Psoas muscle (tissue), 8 donors: ENCODE measurements around the gene INVS. TPM values are rescaled to one million over a fixed set of nuclear protein-coding genes. Genes with fewer than 3 reads are reported as not detected.
"Not testable (repeated sequence)": the region's sequence is repeated elsewhere in the genome, so short reads cannot be mapped to it uniquely, and the experiment has no call there.

Experiments used
- ATAC-seq, 4 donors: fragments of 200-7000 bp; cut with Tn5 transposase; one replicate each; pipeline ENCODE4 v1.9.1; 2020; ENCODE audit warnings: moderate library complexity in 3 of 4, mild to moderate bottlenecking in 2 of 4
- DNase-seq, 2 donors: peaks; one replicate each; pipeline ENCODE4 v3.0.0-alpha.2; 2020
- H3K27ac ChIP-seq: fragments of 200-600 bp; one replicate; pipeline ENCODE4 v1.8.0; 2022
- H3K27me3 ChIP-seq, 3 donors: fragments of 200-600 bp in 1 of 3; one replicate each; pipeline versions ENCODE4 v1.6.1 to v1.8.0; 2013 to 2022; ENCODE audit warnings: low read length in 2 of 3, mild to moderate bottlenecking in 2 of 3, moderate library complexity in 1 of 3; ENCODE audit not compliant: insufficient read depth in 3 of 3
- H3K36me3 ChIP-seq, 2 donors: fragments of 200-600 bp in 1 of 2; one replicate each; pipeline versions ENCODE4 v1.6.1 to v1.8.0; 2013 to 2022; ENCODE audit warnings: low read depth in 1 of 2, mild to moderate bottlenecking in 1 of 2, moderate library complexity in 1 of 2; ENCODE audit not compliant: insufficient read depth in 1 of 2
- H3K4me1 ChIP-seq: fragments of 200-600 bp; one replicate; pipeline ENCODE4 v1.8.0; 2022
- H3K4me3 ChIP-seq: fragments of 200-600 bp; one replicate; pipeline ENCODE4 v1.8.0; 2022; ENCODE audit warnings: mild to moderate bottlenecking
- H3K9me3 ChIP-seq: fragments of 200-600 bp; one replicate; pipeline ENCODE4 v1.8.0; 2022
- CTCF ChIP-seq: fragments of 200-600 bp; IDR thresholded peaks from one replicate; pipeline ENCODE4 v1.8.0; 2022; ENCODE audit warnings: antibody characterized with exemption
- WGBS, 3 donors: extraction: QIAGEN DNeasy Blood & Tissue Kit; methylation state at CpG; one replicate each; pipeline versions ENCODE4 v1.1.6 to v1.1.7; 2013; 5-methylcytosine and 5-hydroxymethylcytosine counted together
- intact Hi-C, 2 donors: fragments of 100-400 bp; cut with DNase I; formaldehyde crosslinking; loops; one replicate each; pipeline versions ENCODE4 v1.11.0 to v1.14.2; 2022
- polyA plus RNA-seq, 3 donors: library from polyadenylated mRNA; stranded (reverse); fragments of 200-250 nt; gene quantifications; one replicate each; pipeline ENCODE4 v1.2.3, GENCODE V29; 2013
- total RNA-seq, 4 donors: library from RNA; stranded (reverse); fragmentation: NEBNext Ultra II Directional in 2 of 4; extraction: Animal tissue kit (Norgen Biotek cat#: 25700) in 2 of 4; gene quantifications; one replicate each; pipeline versions ENCODE4 v1.2.1 to v1.2.4, GENCODE V29; 2021 to 2023
- donor health status: healthy with polysubstance abuse.
- donor health status: DM: no; HTN: no; CAD: no; lungs with moderate emphysema.
- donor health status: Bipolar disorder and iron deficiency.
- donor health status: healthy.
- donor health status: DM: yes; HTN: yes; CAD: no.
- donor health status: DM: no; HTN: no; CAD: no.
- donor health status: DM: no; HTN: no; CAD: no.
- donor health status: DM: yes; HTN: yes; CAD: no.

INVS gene
- total and polyA plus RNA-seq, 7 donors: 1.6 to 7.3 (median 5.7) TPM

- ATAC-seq (peak in 1 of 4 donors; percentile 63), DNase-seq (no peak)
- H3K36me3 ChIP-seq: no peaks in the 10 kb centered on the region
- WGBS, 3 donors: 33 to 41% (median 35%) methylated on average over 2 of the region's 2 CpGs
- H3K27ac ChIP-seq: no peak overlapping the region
- H3K4me3 ChIP-seq: peak overlapping the region; percentile 14
- no peaks in the 10 kb centered on the region for H3K27me3 ChIP-seq
- peaks cover 21% of the 10 kb centered on the region for H3K4me1 ChIP-seq
- intact Hi-C loops: no loop called here
- no peaks in the 10 kb centered on the region for H3K9me3 ChIP-seq
- TF ChIP-seq CTCF: no peak
Measured at GRCh38 chr9:100066539-100066938, 32.5 kb upstream of the INVS start.

- H3K4me3 ChIP-seq, H3K27ac ChIP-seq, H3K36me3 ChIP-seq, H3K27me3 ChIP-seq, ATAC-seq, H3K9me3 ChIP-seq, DNase-seq, intact Hi-C loops: not testable (repeated sequence)
- H3K4me1 ChIP-seq: peaks cover 24% of the 10 kb centered on the region
- WGBS, 3 donors: 98 to 100% (median 100%) methylated on average over 1 to 25 of the region's 30 CpGs
Measured at GRCh38 chr9:100067990-100068389, 31.1 kb upstream of the INVS start.

- intact Hi-C loops, DNase-seq, H3K27ac ChIP-seq, ATAC-seq, H3K9me3 ChIP-seq, H3K36me3 ChIP-seq, H3K4me3 ChIP-seq, H3K27me3 ChIP-seq: not testable (repeated sequence)
- peaks cover 24% of the 10 kb centered on the region for H3K4me1 ChIP-seq
- 94 to 100% methylated on average over 1 of the region's 3 CpGs; no CpG with 5 or more reads in 1 of the 3 donors for WGBS, 3 donors
Measured at GRCh38 chr9:100069068-100069467, 30.0 kb upstream of the INVS start.

GRCh38 chr9:100070104-100071041, 28.7 kb upstream of the INVS start:
- H3K36me3 ChIP-seq: no peaks in the 10 kb centered on the region
- no peaks in the 10 kb centered on the region for H3K9me3 ChIP-seq
- ATAC-seq (no peak), DNase-seq (no peak)
- intact Hi-C loops: loop anchor here in 1 of 2 donors (5.0 kb wide), 1 partner anchor 33 kb away; no protein-coding TSS in a partner anchor
- WGBS, 3 donors: 66 to 77% (median 71%) methylated on average over 2 of the region's 2 CpGs
- no peak for TF ChIP-seq CTCF
- no peak overlapping the region for H3K4me3 ChIP-seq
- peaks cover 20% of the 10 kb centered on the region for H3K4me1 ChIP-seq
- H3K27me3 ChIP-seq: no peaks in the 10 kb centered on the region
- no peak overlapping the region for H3K27ac ChIP-seq

- intact Hi-C loops: loop anchor here in 1 of 2 donors (5.0 kb wide), 1 partner anchor 34 kb away; no protein-coding TSS in a partner anchor
- no peaks in the 10 kb centered on the region for H3K36me3 ChIP-seq
- no peaks in the 10 kb centered on the region for H3K9me3 ChIP-seq
- H3K4me1 ChIP-seq: peaks cover 16% of the 10 kb centered on the region
- H3K27me3 ChIP-seq: no peaks in the 10 kb centered on the region
- DNase-seq: no peak
- ATAC-seq: no peak
- TF ChIP-seq CTCF: no peak
- H3K4me3 ChIP-seq: no peak overlapping the region
- 81 to 95% (median 83%) methylated on average over 2 of the region's 2 CpGs for WGBS, 3 donors
- H3K27ac ChIP-seq: no peak overlapping the region
Measured at GRCh38 chr9:100071271-100071670, 27.8 kb upstream of the INVS start.
